GM18526 (cell line): Measurements from ENCODE around the gene RASD2.

Experiments used
- POLR2A ChIP-seq: IDR thresholded peaks from 3 replicates; pipeline ENCODE4 v1.6.1; 2011; ENCODE audit not compliant: insufficient read length; ENCODE audit errors: extremely low read depth

The RASD2 gene

GRCh38 chr22:35518811-35519210 is 21.8 kb upstream of the RASD2 start:
- TF ChIP-seq POLR2A = no peak

- no peak for TF ChIP-seq POLR2A
Observed at GRCh38 chr22:35519306-35520000, 21.2 kb upstream of the RASD2 start.

DNA sequence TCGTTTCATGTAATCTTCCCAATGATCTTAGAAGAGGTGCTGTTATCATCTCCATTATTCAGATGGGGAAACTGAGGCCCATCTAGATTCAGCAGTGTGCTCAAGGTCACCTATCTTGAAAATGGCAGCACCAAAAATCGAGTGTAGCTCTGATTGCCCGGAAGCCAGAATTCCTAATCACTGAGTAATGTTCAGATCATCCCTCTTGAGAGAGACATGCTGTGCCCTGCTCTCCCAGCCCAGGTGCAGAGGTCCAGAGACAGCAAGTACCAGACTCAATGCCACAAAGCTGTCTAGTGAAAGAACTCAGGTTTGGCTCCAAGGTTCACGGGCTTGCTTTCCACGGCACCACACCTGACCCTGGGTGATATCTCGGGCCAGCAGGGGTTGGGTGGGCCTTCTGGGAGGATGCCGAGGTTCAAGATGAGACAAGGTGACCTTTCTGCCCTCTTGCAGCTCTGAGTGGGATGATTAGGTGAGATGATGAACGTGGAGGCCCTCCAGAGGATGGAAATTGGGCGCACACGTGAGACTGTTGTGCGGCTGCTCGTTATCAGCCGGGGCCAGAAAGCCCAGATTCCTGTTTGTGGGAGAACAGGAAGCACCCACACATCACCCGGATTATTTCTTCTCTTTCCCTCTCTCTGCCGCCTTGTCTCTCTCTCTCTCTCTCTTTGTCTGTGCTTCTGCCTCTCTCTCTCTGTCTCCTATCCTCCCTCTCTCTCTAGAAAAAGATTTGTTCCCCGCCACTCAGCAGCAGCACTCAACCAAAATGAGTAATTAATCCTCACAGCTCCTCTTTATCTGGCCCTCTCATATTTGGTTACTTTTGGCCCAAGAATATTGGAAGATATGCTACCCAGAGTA is 19.0 kb upstream of the RASD2 start:
- no peak for TF ChIP-seq POLR2A

- TF ChIP-seq POLR2A = no peak
Observed at GRCh38 chr22:35522225-35523149, 18.1 kb upstream of the RASD2 start.

- TF ChIP-seq POLR2A = no peak
Observed at GRCh38 chr22:35523167-35523947, 17.3 kb upstream of the RASD2 start.

DNA sequence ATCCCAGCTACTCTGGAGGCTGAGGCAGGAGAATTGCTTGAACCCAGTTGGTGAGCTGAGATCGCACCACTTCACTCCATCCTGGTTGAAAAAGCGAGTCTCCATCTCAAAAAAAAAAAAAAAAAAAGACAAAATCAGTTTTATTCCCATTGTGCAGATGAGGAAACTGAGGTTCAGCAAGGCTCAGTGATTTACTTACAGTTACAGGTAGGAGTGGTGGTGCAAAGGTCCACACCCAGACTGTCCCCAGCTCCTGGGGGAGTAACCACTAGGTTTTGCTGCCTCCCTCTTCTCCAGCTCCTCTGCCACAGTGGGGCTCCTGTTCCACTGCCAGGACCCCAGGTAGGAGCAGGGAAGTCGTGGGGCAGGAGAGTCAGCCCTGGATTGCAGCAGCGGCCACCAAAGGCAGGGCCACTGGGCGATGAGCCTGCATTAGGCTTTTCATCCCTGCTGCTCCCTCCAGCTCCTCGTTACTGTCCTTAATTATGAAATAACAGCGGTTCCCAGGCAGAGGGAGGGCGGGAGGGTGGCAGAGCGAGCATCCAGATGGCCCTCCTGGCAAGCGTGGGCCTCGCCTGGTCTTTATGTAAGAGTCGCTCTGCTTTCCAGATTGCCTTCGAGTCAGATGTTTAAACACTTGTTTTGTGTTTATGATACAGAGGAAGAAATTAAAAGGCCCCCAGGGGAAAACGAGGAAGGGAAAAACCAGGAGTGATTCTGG is 15.5 kb upstream of the RASD2 start:
- no peak for TF ChIP-seq POLR2A

GRCh38 chr22:35525687-35526332 is 14.8 kb upstream of the RASD2 start:
- no peak for TF ChIP-seq POLR2A

DNA sequence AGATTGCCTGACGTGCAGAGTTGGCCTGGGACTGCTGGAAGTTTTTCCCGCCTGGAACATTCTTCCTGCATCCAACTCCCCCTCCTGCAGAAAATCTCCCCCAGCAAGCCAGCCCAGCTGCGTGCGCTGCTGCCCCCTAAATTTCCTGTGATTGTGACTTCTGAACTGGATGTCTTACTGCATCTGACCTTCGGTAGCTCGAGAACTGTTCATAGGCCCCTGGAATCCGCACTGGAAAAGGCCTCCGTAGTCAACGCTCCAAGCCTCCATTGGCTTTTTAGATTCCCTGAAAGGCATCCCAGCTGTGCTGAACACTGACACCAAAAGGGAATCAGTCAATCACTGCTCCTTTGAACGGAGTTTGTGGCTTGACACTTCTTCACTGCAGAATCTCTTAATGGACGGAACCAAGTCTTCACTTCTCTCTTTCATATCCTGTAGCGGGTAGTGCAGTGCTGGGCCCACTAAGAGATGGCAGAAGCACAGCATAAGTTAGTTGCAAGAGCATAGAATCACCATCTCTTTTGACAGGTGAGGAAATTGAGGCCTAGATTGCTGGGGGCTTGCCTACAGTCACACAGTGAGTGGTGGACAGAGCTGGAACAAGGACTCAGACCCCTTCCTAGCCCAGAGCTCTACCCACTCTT is 14.2 kb upstream of the RASD2 start:
- no peak for TF ChIP-seq POLR2A

- TF ChIP-seq POLR2A = no peak
Observed at GRCh38 chr22:35528927-35529326, 11.7 kb upstream of the RASD2 start.

DNA sequence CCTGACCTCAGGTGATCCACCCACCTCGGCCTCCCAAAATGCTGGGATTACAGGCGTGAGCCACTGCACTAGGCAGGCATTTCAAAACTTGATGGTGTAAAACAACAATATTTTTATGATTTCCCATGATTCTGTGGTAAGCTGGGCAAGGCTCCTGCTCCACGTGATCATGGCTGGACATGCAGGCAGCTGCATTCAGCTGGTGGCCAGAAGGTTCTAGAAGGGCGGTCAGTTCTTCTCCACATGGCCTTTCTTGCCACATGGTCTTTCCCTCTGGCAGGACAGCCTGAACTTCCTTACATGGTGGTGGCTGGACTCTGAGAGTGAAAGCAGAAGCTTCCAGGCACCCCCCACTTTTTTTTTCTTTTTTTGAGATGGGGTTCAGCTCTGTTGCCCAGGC is 9.9 kb upstream of the RASD2 start:
- no peak for TF ChIP-seq POLR2A

- TF ChIP-seq POLR2A = no peak
Observed at GRCh38 chr22:35531202-35531601, 9.4 kb upstream of the RASD2 start.

DNA sequence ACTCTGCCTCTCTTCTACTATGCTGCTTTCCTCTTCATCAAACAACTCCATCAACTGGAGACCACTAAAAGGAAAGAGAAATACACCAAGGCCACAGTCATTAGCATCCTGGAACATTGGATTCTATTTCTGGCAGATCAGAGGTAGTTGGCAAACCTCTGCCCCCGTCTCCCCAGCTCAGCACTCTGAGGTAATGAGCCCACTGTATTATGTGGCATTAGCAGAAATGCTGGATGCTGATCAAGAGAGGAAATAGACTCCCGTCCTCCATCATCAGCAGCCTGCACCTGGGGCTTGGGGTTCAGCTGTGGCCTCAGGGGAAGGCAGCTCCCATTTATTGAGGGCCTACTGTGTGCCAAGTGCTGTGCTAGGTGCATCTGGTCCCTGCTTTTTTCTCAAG is 9.0 kb upstream of the RASD2 start:
- no peak for TF ChIP-seq POLR2A
